ENCODE data around the gene CPED1. TPM values are rescaled to one million over a fixed set of nuclear protein-coding genes. Genes with fewer than 3 reads are reported as not detected.

CPED1 gene
- total and polyA plus RNA-seq, 2 experiments from 2014 or later = 0.17 to 0.47 TPM

- TF ChIP-seq CTCF (conservative IDR thresholded peaks at IDR 0.05; ENCODE audit: low read depth in 2 of 2) (no peak), NANOG (IDR thresholded peaks at IDR 0.05; ENCODE audit: borderline replicate concordance) (no peak), REST (IDR thresholded peaks at IDR 0.05; ENCODE audit: unreplicated experiment) (no peak), CREB1 (CRISPR knock-in tag; IDR thresholded peaks at IDR 0.05; ENCODE audit: low read depth) (no peak), EZH2phosphoT487 (IDR thresholded peaks at IDR 0.05; ENCODE audit: unreplicated experiment) (no peak), EZH2 (IDR thresholded peaks at IDR 0.05; ENCODE audit: low read depth, unreplicated experiment) (no peak), JUNB (IDR thresholded peaks at IDR 0.05; ENCODE audit: unreplicated experiment) (no peak), ZNF331 (CRISPR knock-in tag; IDR thresholded peaks at IDR 0.05; ENCODE audit: low read depth) (no peak), STAT1 (IDR thresholded peaks at IDR 0.05; ENCODE audit: unreplicated experiment) (no peak)
Measured at GRCh38 chr7:121032645-121033460, 44.3 kb downstream of the CPED1 start (continued).

DNA sequence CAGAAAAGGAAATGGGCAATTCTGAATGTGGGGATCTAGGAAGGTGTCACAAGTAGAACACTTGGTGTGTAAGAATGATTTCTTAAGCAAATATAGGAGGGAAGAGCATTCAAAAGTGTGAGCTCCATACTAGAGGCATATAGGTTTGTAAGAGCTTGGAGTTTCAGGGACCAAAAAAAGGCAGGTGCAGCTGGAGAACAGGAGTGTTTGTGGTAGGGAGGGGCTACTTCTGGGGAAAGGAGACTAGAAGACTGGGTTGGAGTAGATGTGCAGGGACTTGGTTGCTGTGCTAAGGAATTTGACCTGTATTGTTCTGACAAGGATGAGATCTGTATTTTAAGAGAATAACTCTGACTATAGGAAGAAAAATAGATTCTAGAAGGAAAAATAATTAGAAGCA lies 46.4 kb downstream of the CPED1 start:
- Histone ChIP-seq H3K36me3 (ENCODE audit: insufficient read depth) (no peaks in the 10 kb centered on the region), H3K79me2 (replicated peaks; ENCODE audit: insufficient read depth) (no peaks in the 10 kb centered on the region), H4K20me1 (replicated peaks; ENCODE audit: insufficient read depth) (no peaks in the 10 kb centered on the region), H3K4me2 (no peak overlapping the region), H3F3A (replicated peaks; ENCODE audit: low read depth) (no peaks in the 10 kb centered on the region), H3K27me3 (ENCODE audit: insufficient read depth) (no peaks in the 10 kb centered on the region), H3K4me1 (ENCODE audit: insufficient read depth) (no peaks in the 10 kb centered on the region), H2AFZ (no peak overlapping the region), H3K4me3 (no peak overlapping the region), H3K27ac (ENCODE audit: low read depth) (no peak overlapping the region), H3K9me2 (ENCODE audit: insufficient read depth) (no peaks in the 10 kb centered on the region)
- Mint-ChIP-seq H3K36me3 (ENCODE audit: low read depth) (no peaks in the 10 kb centered on the region), H3K27ac (no peak overlapping the region), H3K4me3 (no peak overlapping the region), H3K9me3 (no peaks in the 10 kb centered on the region), H3K4me1 (no peaks in the 10 kb centered on the region), H3K27me3 (ENCODE audit: insufficient read depth, low read depth, poor library complexity) (no peaks in the 10 kb centered on the region)
- ATAC-seq = no peak
- DNase-seq (ENCODE audit: low spot score) = no peak
- TF ChIP-seq CREB1 (CRISPR knock-in tag; IDR thresholded peaks at IDR 0.05; ENCODE audit: low read depth) = no peak
- TF ChIP-seq ZNF114 (CRISPR knock-in tag; IDR thresholded peaks at IDR 0.05) = no peak
- TF ChIP-seq, protein P1, sequence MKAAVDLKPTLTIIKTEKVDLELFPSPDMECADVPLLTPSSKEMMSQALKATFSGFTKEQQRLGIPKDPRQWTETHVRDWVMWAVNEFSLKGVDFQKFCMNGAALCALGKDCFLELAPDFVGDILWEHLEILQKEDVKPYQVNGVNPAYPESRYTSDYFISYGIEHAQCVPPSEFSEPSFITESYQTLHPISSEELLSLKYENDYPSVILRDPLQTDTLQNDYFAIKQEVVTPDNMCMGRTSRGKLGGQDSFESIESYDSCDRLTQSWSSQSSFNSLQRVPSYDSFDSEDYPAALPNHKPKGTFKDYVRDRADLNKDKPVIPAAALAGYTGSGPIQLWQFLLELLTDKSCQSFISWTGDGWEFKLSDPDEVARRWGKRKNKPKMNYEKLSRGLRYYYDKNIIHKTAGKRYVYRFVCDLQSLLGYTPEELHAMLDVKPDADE (IDR thresholded peaks at IDR 0.05) = no peak
- TF ChIP-seq NANOG (IDR thresholded peaks at IDR 0.05; ENCODE audit: borderline replicate concordance) = no peak
- no peak for TF ChIP-seq EZH2 (IDR thresholded peaks at IDR 0.05; ENCODE audit: low read depth, unreplicated experiment)
- no peak for TF ChIP-seq POLR2AphosphoS5 (IDR thresholded peaks at IDR 0.05; ENCODE audit: low read depth)
- TF ChIP-seq JUNB (IDR thresholded peaks at IDR 0.05; ENCODE audit: unreplicated experiment) = no peak

Data from GM23338 (cell line).